H9 (cell line): ENCODE measurements around the gene DNAJC18. TPM values are rescaled to one million over a fixed set of nuclear protein-coding genes. Genes with fewer than 3 reads are reported as not detected.

ENCODE experiments used
- DNase-seq: peaks from one replicate; pipeline ENCODE4 v3.0.0-alpha.2; 2017
- H2AFZ ChIP-seq: one replicate; pipeline ENCODE4 v1.6.1; 2013; ENCODE audit warnings: mild to moderate bottlenecking, low read length, control low read depth, moderate library complexity
- H2AK5ac ChIP-seq: 2 replicates; pipeline ENCODE4 v1.6.1; 2013; ENCODE audit warnings: low read length, control low read depth, mixed read lengths; ENCODE audit not compliant: insufficient read length
- H2BK120ac ChIP-seq: one replicate; pipeline ENCODE4 v1.6.1; 2013; ENCODE audit warnings: low read depth, mild to moderate bottlenecking, low read length, control low read depth, inconsistent platforms; ENCODE audit not compliant: poor library complexity, severe bottlenecking
- H2BK12ac ChIP-seq: 2 replicates; pipeline ENCODE4 v1.6.1; 2013; ENCODE audit warnings: low read length, control low read depth, mixed read lengths, low read depth; ENCODE audit not compliant: insufficient read length
- H2BK15ac ChIP-seq: 2 replicates; pipeline ENCODE4 v1.6.1; 2013; ENCODE audit warnings: low read depth, low read length, control low read depth
- H2BK20ac ChIP-seq: one replicate; pipeline ENCODE4 v1.6.1; 2013; ENCODE audit warnings: low read depth, mild to moderate bottlenecking, low read length, control low read depth, inconsistent platforms; ENCODE audit not compliant: poor library complexity, severe bottlenecking
- H2BK5ac ChIP-seq: 2 replicates; pipeline ENCODE4 v1.6.1; 2013; ENCODE audit warnings: low read length, control low read depth, mixed read lengths; ENCODE audit not compliant: insufficient read length
- H3K14ac ChIP-seq: 2 replicates; pipeline ENCODE4 v1.6.1; 2013; ENCODE audit warnings: low read length, control low read depth; ENCODE audit not compliant: insufficient read depth
- H3K18ac ChIP-seq: 2 replicates; pipeline ENCODE4 v1.6.1; 2013; ENCODE audit warnings: low read depth, mild to moderate bottlenecking, mixed read lengths, low read length, control low read depth; ENCODE audit not compliant: insufficient read length
- H3K23ac ChIP-seq: 2 replicates; pipeline ENCODE4 v1.6.1; 2013; ENCODE audit warnings: low read length, control low read depth, mixed read lengths, low read depth; ENCODE audit not compliant: insufficient read length
- H3K23me2 ChIP-seq: 2 replicates; pipeline ENCODE4 v1.6.1; 2013; ENCODE audit warnings: low read depth, mild to moderate bottlenecking, mixed read lengths, low read length, control low read depth; ENCODE audit not compliant: insufficient read length, poor library complexity, severe bottlenecking
- H3K27ac ChIP-seq: 2 replicates; pipeline ENCODE4 v1.5.1; 2013; ENCODE audit warnings: low read length, control low read depth, mixed read lengths, low read depth; ENCODE audit not compliant: insufficient read length
- H3K27me3 ChIP-seq: 2 replicates; pipeline ENCODE4 v1.6.1; 2013; ENCODE audit warnings: low read length, control low read depth, inconsistent platforms; ENCODE audit not compliant: insufficient read depth
- H3K4ac ChIP-seq: 2 replicates; pipeline ENCODE4 v1.6.1; 2013; ENCODE audit warnings: low read depth, mild to moderate bottlenecking, control low read depth, inconsistent platforms, low read length, moderate library complexity
- H3K4me1 ChIP-seq: 2 replicates; pipeline ENCODE4 v1.6.1; 2013; ENCODE audit warnings: low read length, control low read depth, inconsistent platforms; ENCODE audit not compliant: insufficient read depth
- H3K4me2 ChIP-seq: 2 replicates; pipeline ENCODE4 v1.6.1; 2013; ENCODE audit warnings: low read length, control low read depth, mixed read lengths; ENCODE audit not compliant: insufficient read length, insufficient read depth
- H3K56ac ChIP-seq: 2 replicates; pipeline ENCODE4 v1.6.1; 2013; ENCODE audit warnings: low read depth, mild to moderate bottlenecking, mixed read lengths, low read length, control low read depth; ENCODE audit not compliant: insufficient read length
- H3K79me1 ChIP-seq: 2 replicates; pipeline ENCODE4 v1.6.1; 2013; ENCODE audit warnings: low read depth, mild to moderate bottlenecking, moderate library complexity, low read length, control low read depth, inconsistent platforms; ENCODE audit not compliant: insufficient read depth, poor library complexity, severe bottlenecking
- H3K79me2 ChIP-seq: 2 replicates; pipeline ENCODE4 v1.6.1; 2013; ENCODE audit warnings: low read length, control low read depth, inconsistent platforms; ENCODE audit not compliant: insufficient read depth
- H3K9ac ChIP-seq: 2 replicates; pipeline ENCODE4 v1.6.1; 2013; ENCODE audit warnings: low read length, control low read depth, mixed read lengths; ENCODE audit not compliant: insufficient read length; ENCODE audit errors: extremely low read depth
- H3K9me3 ChIP-seq: one replicate; pipeline ENCODE4 v1.6.1; 2013; ENCODE audit warnings: low read depth, low read length, inconsistent platforms; ENCODE audit not compliant: control insufficient read depth
- H3T11ph ChIP-seq: one replicate; pipeline ENCODE4 v1.6.1; 2013; ENCODE audit warnings: mild to moderate bottlenecking, low read length, control low read depth, inconsistent platforms
- H4K20me1 ChIP-seq: one replicate; pipeline ENCODE4 v1.6.1; 2013; ENCODE audit not compliant: control insufficient read depth, insufficient read length, insufficient read depth
- H4K5ac ChIP-seq: 2 replicates; pipeline ENCODE4 v1.6.1; 2013; ENCODE audit warnings: low read depth, mild to moderate bottlenecking, mixed read lengths, low read length, control low read depth; ENCODE audit not compliant: insufficient read length
- H4K8ac ChIP-seq: replicated peaks from 2 replicates; pipeline ENCODE4 v1.6.1; 2013; ENCODE audit warnings: low read length, control low read depth, mixed read lengths, low read depth; ENCODE audit not compliant: insufficient read length
- H4K91ac ChIP-seq: 2 replicates; pipeline ENCODE4 v1.6.1; 2013; ENCODE audit warnings: low read depth, mild to moderate bottlenecking, moderate library complexity, mixed read lengths, low read length, control low read depth; ENCODE audit not compliant: insufficient read length
- H3K27ac Mint-ChIP-seq, 3 experiments: 2 replicates in 2 of 3; 3 replicates in 1 of 3; pipeline ENCODE4 v1.8.0; 2020 to 2021; ENCODE audit warnings: mixed read lengths in 3 of 3, mild to moderate bottlenecking in 1 of 3, moderate library complexity in 1 of 3
- H3K27me3 Mint-ChIP-seq: 2 replicates; pipeline ENCODE4 v1.8.0; 2021; ENCODE audit warnings: low read depth, mild to moderate bottlenecking, moderate library complexity, mixed read lengths
- H3K36me3 Mint-ChIP-seq, 3 experiments: 2 replicates in 2 of 3; 3 replicates in 1 of 3; pipeline ENCODE4 v1.8.0; 2020 to 2021; ENCODE audit warnings: low read depth in 3 of 3, mixed read lengths in 3 of 3; ENCODE audit not compliant: insufficient read depth in 1 of 3
- H3K4me1 Mint-ChIP-seq, 2 experiments: 2 replicates each; pipeline ENCODE4 v1.8.0; 2020; ENCODE audit warnings: mixed read lengths in 2 of 2
- H3K4me3 Mint-ChIP-seq, 2 experiments: 2 replicates in 1 of 2; 3 replicates in 1 of 2; pipeline ENCODE4 v1.8.0; 2020 to 2021; ENCODE audit warnings: mild to moderate bottlenecking in 2 of 2, mixed read lengths in 2 of 2, moderate library complexity in 1 of 2
- H3K9me3 Mint-ChIP-seq, 2 experiments: 2 replicates in 1 of 2; 3 replicates in 1 of 2; pipeline ENCODE4 v1.8.0; 2020; ENCODE audit warnings: mild to moderate bottlenecking in 2 of 2, mixed read lengths in 2 of 2, moderate library complexity in 1 of 2
- WGBS: extraction: QIAGEN DNeasy Blood & Tissue Kit; methylation state at CpG from one replicate; pipeline ENCODE4 v1.1.7; 2013; ENCODE audit warnings: missing lambda C conversion rate, low lambda C conversion rate, mixed read lengths; ENCODE audit not compliant: insufficient read length; ENCODE audit errors: extremely low coverage; 5-methylcytosine and 5-hydroxymethylcytosine counted together
- total RNA-seq: library from RNA; stranded (reverse); gene quantifications from 2 replicates; pipeline ENCODE4 v1.2.1, GENCODE V29; 2021
- TF ChIP-seq, protein P1 (sequence below): fragments of 200-600 bp; sonication (generic); conservative IDR thresholded peaks from 3 replicates; pipeline ENCODE4 v1.8.0; 2021; ENCODE audit warnings: antibody characterized with exemption, mild to moderate bottlenecking

The DNAJC18 gene
- total RNA-seq, 1 experiment from 2014 or later: 26.5 TPM

DNA sequence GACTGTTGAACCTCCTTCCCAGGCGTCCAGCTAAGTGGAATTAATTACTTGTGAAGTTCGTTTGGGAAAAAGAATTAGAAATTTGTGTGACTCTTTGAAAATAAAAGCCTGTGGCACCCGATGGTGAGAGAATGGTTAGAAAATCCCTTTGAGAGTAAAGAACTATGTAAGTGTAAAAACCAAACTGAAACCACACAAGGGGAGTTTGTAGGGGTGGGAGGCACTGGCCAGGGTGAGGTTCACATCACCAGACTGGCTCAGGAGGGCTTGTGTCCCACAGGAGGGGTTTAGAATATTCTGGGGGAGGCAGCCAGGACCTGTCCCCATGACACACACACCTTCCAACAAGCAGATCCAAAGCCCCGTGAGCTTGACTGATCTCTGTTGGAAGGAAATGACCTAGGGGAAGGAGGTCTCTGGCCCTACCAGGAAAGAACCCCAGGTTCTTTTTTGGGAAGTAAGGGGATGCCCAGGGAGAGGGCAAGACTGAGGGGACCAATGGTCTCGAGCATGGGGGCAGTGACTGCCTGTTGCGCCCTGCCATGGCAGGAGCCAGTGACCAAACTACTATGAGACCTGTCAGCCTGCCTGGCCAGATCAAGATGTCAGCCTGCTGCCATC lies 39.7 kb downstream of the DNAJC18 start:
- Histone ChIP-seq H2AK5ac (no peak overlapping the region), H2BK120ac (no peak overlapping the region), H3K9me3 (no peaks in the 10 kb centered on the region), H3K14ac (no peak overlapping the region), H3K4me2 (no peak overlapping the region), H3T11ph (no peak overlapping the region), H3K27me3 (no peaks in the 10 kb centered on the region; the same call in 1 of the 2 replicates), H2AFZ (no peak overlapping the region), H4K5ac (no peak overlapping the region), H2BK15ac (no peak overlapping the region), H4K91ac (no peak overlapping the region), H4K8ac (no peak overlapping the region), H3K9ac (no peak overlapping the region), H3K4ac (no peak overlapping the region), H3K18ac (no peak overlapping the region), H3K79me2 (no peaks in the 10 kb centered on the region), H2BK5ac (no peak overlapping the region), H3K79me1 (no peaks in the 10 kb centered on the region), H2BK12ac (no peak overlapping the region), H3K27ac (no peak overlapping the region), H3K23me2 (peaks cover 3% of the 10 kb centered on the region), H4K20me1 (no peaks in the 10 kb centered on the region), H3K23ac (no peak overlapping the region), H2BK20ac (no peak overlapping the region), H3K4me1 (peaks cover 6% of the 10 kb centered on the region; the same call in 1 of the 2 replicates), H3K56ac (no peak overlapping the region)
- Mint-ChIP-seq H3K36me3 (peaks cover 4 to 26% (median 16%) of the 10 kb centered on the region in 3 experiments), H3K4me3 (no peak overlapping the region), H3K4me1 (peaks cover 26 to 36% of the 10 kb centered on the region in 2 experiments), H3K9me3 (no peaks in the 10 kb centered on the region), H3K27me3 (peaks cover 6% of the 10 kb centered on the region), H3K27ac (no peak overlapping the region)
- no CpG with 5 or more reads among the region's 6 CpGs for WGBS
- TF ChIP-seq, protein P1, sequence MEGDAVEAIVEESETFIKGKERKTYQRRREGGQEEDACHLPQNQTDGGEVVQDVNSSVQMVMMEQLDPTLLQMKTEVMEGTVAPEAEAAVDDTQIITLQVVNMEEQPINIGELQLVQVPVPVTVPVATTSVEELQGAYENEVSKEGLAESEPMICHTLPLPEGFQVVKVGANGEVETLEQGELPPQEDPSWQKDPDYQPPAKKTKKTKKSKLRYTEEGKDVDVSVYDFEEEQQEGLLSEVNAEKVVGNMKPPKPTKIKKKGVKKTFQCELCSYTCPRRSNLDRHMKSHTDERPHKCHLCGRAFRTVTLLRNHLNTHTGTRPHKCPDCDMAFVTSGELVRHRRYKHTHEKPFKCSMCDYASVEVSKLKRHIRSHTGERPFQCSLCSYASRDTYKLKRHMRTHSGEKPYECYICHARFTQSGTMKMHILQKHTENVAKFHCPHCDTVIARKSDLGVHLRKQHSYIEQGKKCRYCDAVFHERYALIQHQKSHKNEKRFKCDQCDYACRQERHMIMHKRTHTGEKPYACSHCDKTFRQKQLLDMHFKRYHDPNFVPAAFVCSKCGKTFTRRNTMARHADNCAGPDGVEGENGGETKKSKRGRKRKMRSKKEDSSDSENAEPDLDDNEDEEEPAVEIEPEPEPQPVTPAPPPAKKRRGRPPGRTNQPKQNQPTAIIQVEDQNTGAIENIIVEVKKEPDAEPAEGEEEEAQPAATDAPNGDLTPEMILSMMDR: no peak
- DNase-seq: no peak
